Lower lobe of right lung (tissue), 2 donors: ENCODE measurements around the gene ACTL7A. TPM values are rescaled to one million over a fixed set of nuclear protein-coding genes. Genes with fewer than 3 reads are reported as not detected.

Experiments used
- ATAC-seq, 2 donors: fragments of 200-7000 bp; cut with Tn5 transposase; one replicate each; pipeline ENCODE4 v1.9.1; 2020 to 2022; ENCODE audit warnings: mild to moderate bottlenecking in 2 of 2, moderate library complexity in 2 of 2
- DNase-seq: peaks from one replicate; pipeline ENCODE4 v3.0.0-alpha.2; 2020
- H3K27ac ChIP-seq: fragments of 200-600 bp; one replicate; pipeline ENCODE4 v1.8.0; 2022
- H3K27me3 ChIP-seq: fragments of 200-600 bp; one replicate; pipeline ENCODE4 v1.8.0; 2022; ENCODE audit warnings: low read depth
- H3K36me3 ChIP-seq: fragments of 200-600 bp; one replicate; pipeline ENCODE4 v1.8.0; 2022; ENCODE audit warnings: mild to moderate bottlenecking
- H3K4me1 ChIP-seq: fragments of 200-600 bp; one replicate; pipeline ENCODE4 v1.8.0; 2022
- H3K4me3 ChIP-seq: fragments of 200-600 bp; one replicate; pipeline ENCODE4 v1.8.0; 2022; ENCODE audit warnings: mild to moderate bottlenecking
- H3K9me3 ChIP-seq: fragments of 200-600 bp; one replicate; pipeline ENCODE4 v1.8.0; 2022
- CTCF ChIP-seq: fragments of 200-600 bp; IDR thresholded peaks from one replicate; pipeline ENCODE4 v1.8.0; 2022; ENCODE audit warnings: antibody characterized with exemption, mild to moderate bottlenecking
- intact Hi-C: fragments of 100-400 bp; cut with DNase I; formaldehyde crosslinking; loops from one replicate; pipeline ENCODE4 v1.11.0; 2022
- total RNA-seq: library from RNA; stranded (reverse); fragmentation: NEBNext Ultra II Directional; extraction: Animal tissue kit (Norgen Biotek cat#: 25700); gene quantifications from one replicate; pipeline ENCODE4 v1.2.1, GENCODE V29; 2021
- donor health status: DM: no; HTN: yes; CAD: no; lungs with severe emphysema.

The ACTL7A gene
- total RNA-seq, 1 donor from 2014 or later: not detected

DNA sequence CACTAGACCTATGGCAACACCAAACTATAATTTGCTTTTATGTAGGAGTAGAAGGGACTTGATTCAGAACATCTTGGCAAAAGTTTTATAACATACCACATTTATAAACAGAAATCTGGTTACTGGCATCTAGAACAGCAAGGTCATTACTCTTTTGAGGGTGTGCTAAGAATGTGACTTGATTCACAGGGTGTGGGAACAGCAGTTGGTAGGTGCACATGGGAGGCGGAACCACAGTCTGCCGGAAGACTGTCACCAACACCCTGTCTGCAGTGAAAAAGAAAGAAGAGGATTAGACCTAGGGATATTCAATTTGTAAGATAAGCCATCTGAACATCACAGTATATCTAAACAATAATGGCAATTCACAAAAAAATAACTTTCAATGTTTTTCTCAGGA lies 48.8 kb downstream of the ACTL7A start:
- ATAC-seq (no peak), DNase-seq (no peak)
- Histone ChIP-seq H3K9me3 (no peaks in the 10 kb centered on the region), H3K27ac (no peak overlapping the region), H3K4me3 (no peak overlapping the region), H3K4me1 (no peaks in the 10 kb centered on the region), H3K36me3 (peaks cover 89% of the 10 kb centered on the region), H3K27me3 (no peaks in the 10 kb centered on the region)
- TF ChIP-seq CTCF: no peak
- intact Hi-C loops: no loop called here

DNA sequence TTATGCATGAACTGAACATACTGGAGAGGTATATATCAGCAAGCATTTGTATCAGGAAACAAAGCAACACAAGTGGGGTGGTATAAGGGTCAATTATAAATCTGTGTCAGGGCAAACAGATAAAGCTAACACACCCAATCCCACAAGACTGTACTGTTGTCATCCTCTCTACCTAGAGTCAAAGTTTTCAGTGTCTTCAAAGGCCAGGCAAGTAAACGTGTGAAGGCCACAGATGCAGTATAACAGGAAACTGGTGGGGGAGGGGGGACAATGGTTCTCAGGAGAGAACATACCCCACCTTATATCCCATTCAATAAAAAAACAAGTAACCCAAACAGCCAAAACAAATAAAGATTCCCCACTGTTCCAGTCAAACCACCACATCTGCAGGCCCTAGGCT lies 49.8 kb downstream of the ACTL7A start:
- no peak overlapping the region for H3K4me3 ChIP-seq
- peaks cover 89% of the 10 kb centered on the region for H3K36me3 ChIP-seq
- intact Hi-C loops: no loop called here
- no peak overlapping the region for H3K27ac ChIP-seq
- H3K4me1 ChIP-seq: no peaks in the 10 kb centered on the region
- no peak for DNase-seq
- TF ChIP-seq CTCF: no peak
- no peaks in the 10 kb centered on the region for H3K27me3 ChIP-seq
- H3K9me3 ChIP-seq: no peaks in the 10 kb centered on the region
- ATAC-seq: no peak

Other genes with a start within 250 kb of the ACTL7A start
- not detected for gene ACTL7B, start 6.3 kb upstream of the ACTL7A start, total RNA-seq
- gene ELP1, start 71.9 kb downstream of the ACTL7A start, total RNA-seq: 25.3 TPM
- gene ABITRAM, start 72.1 kb downstream of the ACTL7A start, total RNA-seq: 16.5 TPM
- gene CTNNAL1, start 151.2 kb downstream of the ACTL7A start, total RNA-seq: 35.2 TPM